OCI-LY1 (cell line): ENCODE measurements around the gene DLG5.

Source experiments
- H2AFZ ChIP-seq: fragments of 200-600 bp; sonication (generic), shearing (Covaris generic); 2 replicates; pipeline ENCODE4 v1.6.0; 2014; ENCODE audit warnings: antibody characterized with exemption, mild to moderate bottlenecking, low read length
- H3F3A ChIP-seq: fragments of 200-600 bp; sonication (generic), shearing (Covaris generic); 2 replicates; pipeline ENCODE4 v1.6.0; 2014; ENCODE audit warnings: mild to moderate bottlenecking, antibody characterized with exemption, low read length, moderate library complexity; ENCODE audit not compliant: insufficient read depth
- H3K27ac ChIP-seq: fragments of 200-600 bp; sonication (generic); 2 replicates; pipeline ENCODE4 v1.5.1; 2014; ENCODE audit warnings: low read length, mixed run types, mild to moderate bottlenecking, low read depth; ENCODE audit not compliant: poor library complexity, severe bottlenecking
- H3K27me3 ChIP-seq: fragments of 200-600 bp; sonication (generic); 2 replicates; pipeline ENCODE4 v1.6.0; 2014; ENCODE audit warnings: antibody characterized with exemption, mild to moderate bottlenecking, low read length, moderate library complexity; ENCODE audit not compliant: insufficient read depth
- H3K36me3 ChIP-seq: fragments of 200-600 bp; sonication (generic); 2 replicates; pipeline ENCODE4 v1.6.1; 2014; ENCODE audit warnings: mild to moderate bottlenecking, antibody characterized with exemption, low read length, moderate library complexity, mixed read lengths; ENCODE audit not compliant: insufficient read depth
- H3K4me1 ChIP-seq: fragments of 200-600 bp; sonication (generic); 2 replicates; pipeline ENCODE4 v1.5.1; 2014; ENCODE audit warnings: mild to moderate bottlenecking, low read length, moderate library complexity; ENCODE audit not compliant: insufficient read depth, severe bottlenecking
- H3K4me2 ChIP-seq: fragments of 200-600 bp; sonication (generic), shearing (Covaris generic); 2 replicates; pipeline ENCODE4 v1.6.1; 2014; ENCODE audit warnings: low read length
- H3K4me3 ChIP-seq: fragments of 200-600 bp; sonication (generic); 2 replicates; pipeline ENCODE4 v1.5.1; 2014; ENCODE audit warnings: low read length, low read depth, mild to moderate bottlenecking, mixed read lengths; ENCODE audit not compliant: poor library complexity, severe bottlenecking
- H3K79me2 ChIP-seq: fragments of 200-600 bp; shearing (Covaris generic); 2 replicates; pipeline ENCODE4 v1.6.1; 2016; ENCODE audit warnings: mixed run types, low read length, mixed read lengths; ENCODE audit not compliant: insufficient read depth
- H3K9ac ChIP-seq: fragments of 200-600 bp; sonication (generic), shearing (Covaris generic); 2 replicates; pipeline ENCODE4 v1.6.1; 2014; ENCODE audit warnings: mild to moderate bottlenecking, low read length, mixed read lengths
- H3K9me2 ChIP-seq: fragments of 200-600 bp; sonication (generic), shearing (Covaris generic); 2 replicates; pipeline ENCODE4 v1.6.1; 2014; ENCODE audit warnings: low read depth, mild to moderate bottlenecking, low read length, mixed read lengths
- H3K9me3 ChIP-seq: fragments of 200-600 bp; shearing (Covaris generic); 2 replicates; pipeline ENCODE4 v1.6.1; 2014; ENCODE audit warnings: low read length, mixed read lengths
- H4K20me1 ChIP-seq: fragments of 200-600 bp; sonication (generic), shearing (Covaris generic); 2 replicates; pipeline ENCODE4 v1.6.0; 2016; ENCODE audit warnings: mild to moderate bottlenecking, low read length; ENCODE audit not compliant: insufficient read depth
- EZH2 ChIP-seq: fragments of 200-600 bp; sonication (generic), shearing (Covaris generic); IDR thresholded peaks from 2 replicates; pipeline ENCODE4 v1.8.0; 2017; ENCODE audit warnings: borderline replicate concordance, mixed run types, mild to moderate bottlenecking, antibody characterized with exemption, low read length, moderate library complexity, mixed read lengths
- TF ChIP-seq, protein P1 (sequence below): fragments of 200-600 bp; sonication (generic), shearing (Covaris generic); IDR thresholded peaks from 2 replicates; pipeline ENCODE4 v1.5.1; 2017; ENCODE audit warnings: mild to moderate bottlenecking, antibody characterized with exemption, low read length, moderate library complexity, mixed read lengths

DLG5 gene

DNA sequence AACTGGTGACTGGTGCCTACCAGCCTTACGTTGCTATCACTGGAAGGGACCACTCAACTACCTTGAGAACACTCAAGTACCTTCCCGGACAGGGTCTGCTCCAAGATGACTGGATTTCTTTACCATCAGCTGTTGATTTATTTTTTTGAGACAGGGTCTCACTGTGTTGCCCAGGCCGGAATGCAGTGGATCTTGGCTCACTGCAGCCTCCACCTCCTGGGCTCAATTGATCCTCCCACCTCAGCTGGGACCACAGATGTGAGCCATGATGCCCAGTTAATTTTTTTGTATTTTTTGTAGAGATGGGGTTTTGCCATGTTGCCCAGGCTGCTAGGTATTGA lies 45.2 kb upstream of the DLG5 start:
- Histone ChIP-seq H3K9me3 (no peaks in the 10 kb centered on the region), H3K27me3 (no peaks in the 10 kb centered on the region), H3K4me3 (no peak overlapping the region), H3F3A (no peaks in the 10 kb centered on the region), H3K36me3 (peaks cover 11% of the 10 kb centered on the region), H3K4me2 (no peak overlapping the region), H3K79me2 (no peaks in the 10 kb centered on the region), H3K9ac (no peak overlapping the region), H4K20me1 (no peaks in the 10 kb centered on the region), H3K27ac (no peak overlapping the region), H2AFZ (no peak overlapping the region), H3K4me1 (peaks cover 7% of the 10 kb centered on the region), H3K9me2 (no peaks in the 10 kb centered on the region)
- TF ChIP-seq, protein P1, sequence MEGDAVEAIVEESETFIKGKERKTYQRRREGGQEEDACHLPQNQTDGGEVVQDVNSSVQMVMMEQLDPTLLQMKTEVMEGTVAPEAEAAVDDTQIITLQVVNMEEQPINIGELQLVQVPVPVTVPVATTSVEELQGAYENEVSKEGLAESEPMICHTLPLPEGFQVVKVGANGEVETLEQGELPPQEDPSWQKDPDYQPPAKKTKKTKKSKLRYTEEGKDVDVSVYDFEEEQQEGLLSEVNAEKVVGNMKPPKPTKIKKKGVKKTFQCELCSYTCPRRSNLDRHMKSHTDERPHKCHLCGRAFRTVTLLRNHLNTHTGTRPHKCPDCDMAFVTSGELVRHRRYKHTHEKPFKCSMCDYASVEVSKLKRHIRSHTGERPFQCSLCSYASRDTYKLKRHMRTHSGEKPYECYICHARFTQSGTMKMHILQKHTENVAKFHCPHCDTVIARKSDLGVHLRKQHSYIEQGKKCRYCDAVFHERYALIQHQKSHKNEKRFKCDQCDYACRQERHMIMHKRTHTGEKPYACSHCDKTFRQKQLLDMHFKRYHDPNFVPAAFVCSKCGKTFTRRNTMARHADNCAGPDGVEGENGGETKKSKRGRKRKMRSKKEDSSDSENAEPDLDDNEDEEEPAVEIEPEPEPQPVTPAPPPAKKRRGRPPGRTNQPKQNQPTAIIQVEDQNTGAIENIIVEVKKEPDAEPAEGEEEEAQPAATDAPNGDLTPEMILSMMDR: no peak
- TF ChIP-seq EZH2: no peak

DNA sequence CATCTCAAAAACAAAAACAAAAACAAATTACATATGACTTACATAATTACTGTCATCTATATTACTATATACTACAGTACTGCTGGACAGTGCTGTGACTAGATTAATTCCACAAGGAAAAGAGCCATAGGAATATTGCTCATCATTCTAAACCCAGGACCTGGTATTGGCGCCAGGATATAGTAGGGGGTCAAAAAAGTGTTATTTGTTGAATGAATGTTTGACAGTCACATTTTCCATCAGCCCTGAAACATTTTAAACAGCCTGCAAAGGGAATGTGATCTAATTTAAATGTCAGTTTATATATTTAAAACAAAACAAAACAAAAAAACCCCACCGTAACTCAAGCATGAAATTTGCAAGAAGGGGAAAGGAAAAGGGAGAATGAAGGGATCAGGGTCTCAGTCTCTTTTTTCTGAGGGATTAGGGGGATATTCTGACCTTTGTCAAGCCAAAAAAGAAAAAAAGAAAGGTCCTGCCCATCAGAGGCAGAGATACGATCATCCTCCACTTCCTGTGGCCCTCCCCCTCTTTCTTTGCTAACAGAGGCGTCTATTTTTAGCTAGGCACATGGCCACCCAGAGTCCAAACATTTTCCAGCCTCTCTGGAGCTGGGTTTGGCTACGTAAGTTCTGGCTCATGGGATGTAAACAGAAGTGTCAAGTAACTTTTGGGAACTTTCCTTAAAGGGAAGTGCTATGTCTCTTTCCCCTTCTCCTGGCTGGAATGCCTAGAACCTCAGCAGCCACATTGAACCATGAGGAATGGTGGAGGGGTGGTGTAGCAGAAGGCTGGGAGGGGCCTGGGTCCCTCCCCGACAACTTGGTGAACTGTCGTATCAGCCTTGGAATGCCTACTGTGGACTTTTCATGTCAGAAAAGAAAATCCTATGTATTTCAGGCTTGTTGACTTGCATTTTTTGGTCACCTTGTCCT lies 44.6 kb upstream of the DLG5 start:
- Histone ChIP-seq H3K27ac (no peak overlapping the region), H3K9ac (no peak overlapping the region), H3K9me2 (no peaks in the 10 kb centered on the region)

DNA sequence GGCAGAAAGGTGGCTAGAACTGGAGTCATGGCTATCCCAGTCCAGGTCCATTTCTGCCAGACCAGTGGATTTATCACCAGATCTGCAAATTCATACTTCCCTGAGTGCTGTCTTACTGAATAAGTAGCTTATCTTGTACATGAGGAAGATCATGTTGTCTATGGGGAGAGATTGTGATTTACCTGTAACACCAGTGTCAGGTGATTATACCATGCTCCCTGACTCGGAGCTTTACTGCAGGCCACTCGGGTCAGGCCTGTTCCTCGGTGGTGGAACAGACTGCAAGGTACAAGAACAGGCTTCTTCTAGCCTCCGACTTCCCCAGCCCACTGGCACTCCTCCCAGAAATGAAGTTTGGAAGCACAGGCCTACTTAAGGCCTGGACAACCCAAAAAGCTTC lies 42.6 kb upstream of the DLG5 start:
- H3K79me2 ChIP-seq: no peaks in the 10 kb centered on the region
- H4K20me1 ChIP-seq: no peaks in the 10 kb centered on the region
- TF ChIP-seq, protein P1: no peak
- TF ChIP-seq EZH2: no peak
- H2AFZ ChIP-seq: no peak overlapping the region
- no peak overlapping the region for H3K27ac ChIP-seq
- no peak overlapping the region for H3K4me2 ChIP-seq
- no peaks in the 10 kb centered on the region for H3K9me2 ChIP-seq
- H3K36me3 ChIP-seq: no peaks in the 10 kb centered on the region
- H3K27me3 ChIP-seq: no peaks in the 10 kb centered on the region; the same call in 1 of the 2 replicates
- H3K4me1 ChIP-seq: peaks cover 7% of the 10 kb centered on the region
- H3K9ac ChIP-seq: no peak overlapping the region
- H3F3A ChIP-seq: no peaks in the 10 kb centered on the region
- H3K9me3 ChIP-seq: no peaks in the 10 kb centered on the region
- no peak overlapping the region for H3K4me3 ChIP-seq

More for the DNA sequence above, 44.6 kb upstream of the DLG5 start:
- H3K4me2 ChIP-seq: no peak overlapping the region
- no peaks in the 10 kb centered on the region for H4K20me1 ChIP-seq
- H3K79me2 ChIP-seq: no peaks in the 10 kb centered on the region
- H3K9me3 ChIP-seq: no peaks in the 10 kb centered on the region
- H2AFZ ChIP-seq: no peak overlapping the region
- H3K27me3 ChIP-seq: no peaks in the 10 kb centered on the region
- no peak overlapping the region for H3K4me3 ChIP-seq
- H3K4me1 ChIP-seq: peaks cover 7% of the 10 kb centered on the region
- TF ChIP-seq, protein P1: no peak
- no peak for TF ChIP-seq EZH2
- H3F3A ChIP-seq: no peaks in the 10 kb centered on the region
- H3K36me3 ChIP-seq: peaks cover 5% of the 10 kb centered on the region; the same call in 1 of the 2 replicates
